Activated naive CD4-positive, alpha-beta T cell treated with anti-CD3 and anti-CD28 coated beads, Interleukin-2, amount 50 U/mL, for 72 hours (primary cell): ENCODE results near the gene AAR2. TPM values are rescaled to one million over a fixed set of nuclear protein-coding genes. Genes with fewer than 3 reads are reported as not detected.

Experiments
- ATAC-seq, 2 donors: fragments of 150-1000 bp; cut with Tn5 transposase; 2 replicates each; pipeline ENCODE4 v1.10.0; 2021; ENCODE audit warnings: mild to moderate bottlenecking in 2 of 2, moderate library complexity in 2 of 2
- DNase-seq, 2 donors: peaks; one replicate each; pipeline ENCODE4 v3.0.0; 2021 to 2022; ENCODE audit warnings: low spot score in 2 of 2
- H3K27ac Mint-ChIP-seq, 2 donors: one replicate each; pipeline ENCODE4 v1.8.0; 2022; ENCODE audit warnings: mild to moderate bottlenecking in 2 of 2, mixed read lengths in 2 of 2
- H3K36me3 Mint-ChIP-seq, 2 donors: one replicate each; pipeline ENCODE4 v1.8.0; 2022; ENCODE audit warnings: mixed read lengths in 2 of 2
- H3K9me3 Mint-ChIP-seq, 2 donors: one replicate each; pipeline ENCODE4 v1.8.0; 2022; ENCODE audit warnings: mixed read lengths in 2 of 2
- total RNA-seq, 2 donors: library from RNA; stranded (reverse); gene quantifications; one replicate each; pipeline ENCODE4 v1.2.3, GENCODE V29; 2022

The AAR2 gene
- total RNA-seq, 2 donors from 2014 or later, result 11.6 to 21.8 TPM

DNA sequence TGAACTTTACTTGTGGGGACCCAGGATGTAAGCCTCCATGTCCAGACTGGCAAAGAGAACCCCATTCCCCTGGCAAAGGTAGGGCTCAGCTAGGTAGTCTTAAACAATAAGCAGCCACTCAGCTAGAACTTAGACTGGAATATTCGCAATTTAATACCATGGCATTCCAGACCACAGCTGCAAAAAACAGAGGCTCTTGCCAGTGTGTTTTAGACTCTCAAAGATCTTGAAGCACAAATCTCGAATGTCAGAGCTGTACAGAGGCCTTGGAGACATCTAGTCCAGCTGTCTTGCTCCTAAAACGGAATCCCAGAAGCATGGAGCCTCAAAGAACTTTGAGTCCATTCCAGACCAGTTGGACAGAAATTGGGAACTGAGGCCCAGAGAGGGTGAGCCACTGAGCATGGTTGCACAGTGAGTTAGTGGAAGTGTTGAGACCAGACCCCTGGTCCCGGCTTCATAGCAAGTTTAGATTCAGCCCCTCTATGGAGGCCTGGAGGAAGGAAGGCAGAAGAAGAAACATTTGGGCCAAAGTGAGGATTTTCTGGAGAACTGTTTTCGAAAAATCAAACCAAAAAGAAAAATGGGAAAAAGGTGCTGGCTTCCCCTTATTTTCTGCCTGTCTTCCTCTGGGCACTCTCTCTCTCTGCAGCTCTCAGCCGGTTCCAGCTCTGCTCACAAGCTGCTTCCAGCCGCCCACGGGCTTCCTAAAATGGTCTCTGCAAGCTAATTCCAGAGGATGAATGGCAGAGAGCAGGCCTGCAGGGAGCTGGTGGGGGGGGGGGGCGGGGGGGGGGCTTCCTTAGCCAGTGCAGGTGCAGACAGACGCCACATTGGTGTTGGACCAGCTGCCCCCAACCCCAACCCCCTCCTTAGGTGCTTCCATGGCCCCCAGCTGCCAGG is 32.4 kb downstream of the AAR2 start:
- ATAC-seq (no peak), DNase-seq (no peak)
- Mint-ChIP-seq H3K27ac (no peak overlapping the region), H3K9me3 (no peaks in the 10 kb centered on the region), H3K36me3 (no peaks in the 10 kb centered on the region)

DNA sequence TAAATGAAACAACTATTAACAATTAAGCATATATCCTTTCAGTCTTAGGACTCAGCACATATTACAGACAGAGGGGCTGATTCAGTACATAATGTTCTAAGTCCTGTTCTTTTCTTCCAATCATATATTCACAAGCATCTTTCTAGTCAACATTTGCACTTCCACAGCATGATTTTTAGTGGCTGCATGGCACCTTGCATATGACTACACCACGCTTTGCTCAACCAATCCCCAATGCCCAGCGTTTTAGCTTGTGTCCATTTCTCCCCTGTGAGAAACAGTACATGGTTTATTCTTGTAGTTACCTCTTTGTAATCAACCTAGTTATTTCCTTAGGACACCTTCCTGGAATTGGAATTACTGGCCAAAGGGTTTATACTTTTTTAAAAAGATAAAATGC is 33.2 kb downstream of the AAR2 start:
- ATAC-seq (no peak), DNase-seq (no peak)
- Mint-ChIP-seq H3K27ac (no peak overlapping the region), H3K36me3 (no peaks in the 10 kb centered on the region), H3K9me3 (no peaks in the 10 kb centered on the region)

DNA sequence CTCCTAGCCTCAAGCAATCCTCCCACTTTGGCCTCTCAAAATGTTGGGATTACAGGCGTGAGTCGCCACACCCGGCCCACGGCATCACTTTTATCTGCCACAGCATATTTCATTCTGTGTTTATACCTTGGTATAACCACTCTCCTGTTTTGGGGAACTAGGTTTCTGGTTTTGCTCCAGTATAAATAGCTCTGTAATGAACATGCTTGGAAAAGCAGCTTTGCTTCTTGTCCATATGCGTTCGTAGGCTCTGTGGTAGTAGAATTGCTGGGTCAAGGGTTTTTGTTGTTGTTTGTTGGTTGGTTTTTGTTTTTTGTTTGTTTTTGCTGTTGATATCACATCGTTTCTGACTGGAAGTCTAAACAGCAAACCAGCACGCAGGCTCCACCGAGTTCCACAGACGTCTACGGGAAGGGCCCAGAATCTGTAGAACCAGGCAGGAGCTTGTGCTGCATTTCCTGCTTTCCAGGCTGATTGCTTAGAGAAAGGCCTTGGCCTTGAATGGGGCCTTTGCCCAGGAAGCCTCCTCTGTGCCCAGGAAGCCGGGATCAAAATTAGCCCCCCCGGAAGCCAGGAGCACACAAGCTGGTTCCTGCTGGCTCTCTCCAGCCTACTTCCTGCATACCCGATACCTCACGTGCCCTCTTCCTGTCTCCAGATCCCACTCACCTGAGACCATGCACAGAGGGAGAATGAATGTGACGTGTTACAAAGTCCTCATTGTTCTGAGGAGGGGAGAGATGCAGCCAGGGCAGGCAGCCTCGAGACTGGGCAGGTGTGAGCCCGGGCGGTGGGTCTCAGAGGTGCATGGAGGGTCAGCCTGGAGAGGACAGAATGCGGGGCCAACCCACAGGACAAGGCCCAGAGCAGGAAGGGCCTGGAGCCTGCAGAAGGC is 34.7 kb downstream of the AAR2 start:
- DNase-seq, result no peak
- no peak for ATAC-seq
- Mint-ChIP-seq H3K27ac (no peak overlapping the region), H3K9me3 (no peaks in the 10 kb centered on the region), H3K36me3 (no peaks in the 10 kb centered on the region)

DNA sequence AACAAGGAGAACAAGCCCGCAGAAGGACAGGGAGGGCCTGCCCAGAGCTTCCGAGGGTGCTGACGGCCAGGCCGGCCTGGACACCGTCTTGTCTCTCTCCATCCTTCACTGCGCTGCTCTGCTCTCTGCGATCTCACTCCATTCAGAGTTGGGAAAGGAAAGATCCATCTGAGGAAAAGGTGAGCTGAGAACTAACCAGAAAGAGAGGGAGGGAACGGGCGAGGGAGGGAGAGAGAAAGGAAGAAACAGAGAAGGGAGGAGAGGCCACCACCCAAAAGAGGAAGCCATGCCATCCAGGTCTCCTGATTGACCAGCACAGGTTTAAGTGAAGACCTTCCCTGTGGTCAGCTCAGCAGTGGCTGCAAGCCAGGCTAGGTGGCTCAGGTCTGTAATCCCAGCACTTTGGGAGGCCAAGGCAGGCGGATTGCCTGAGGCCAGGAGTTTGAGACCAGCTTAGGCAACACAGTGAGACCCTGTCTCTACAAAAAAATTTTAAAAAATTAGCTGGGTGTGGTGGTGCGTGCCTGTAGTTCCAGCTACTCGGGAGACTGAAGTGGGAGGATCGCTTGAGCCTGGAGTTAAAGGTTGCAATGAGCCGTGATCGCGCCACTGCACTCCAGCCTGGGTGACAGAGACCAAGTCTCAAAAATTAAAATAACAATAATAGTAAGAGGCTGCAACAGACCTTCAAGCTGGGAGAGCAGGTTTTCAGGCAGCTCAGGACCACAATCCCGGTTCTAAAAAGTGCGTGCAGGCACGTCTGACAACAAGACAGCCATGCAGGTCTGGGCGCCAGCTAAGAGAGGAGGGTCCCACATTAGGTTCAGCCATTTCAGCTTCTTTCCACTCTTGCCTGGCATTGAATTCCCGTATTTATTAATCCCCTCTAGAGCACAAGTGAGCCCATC is 35.6 kb downstream of the AAR2 start:
- ATAC-seq (no peak), DNase-seq (no peak)
- Mint-ChIP-seq H3K36me3 (no peaks in the 10 kb centered on the region), H3K9me3 (no peaks in the 10 kb centered on the region), H3K27ac (no peak overlapping the region)

DNA sequence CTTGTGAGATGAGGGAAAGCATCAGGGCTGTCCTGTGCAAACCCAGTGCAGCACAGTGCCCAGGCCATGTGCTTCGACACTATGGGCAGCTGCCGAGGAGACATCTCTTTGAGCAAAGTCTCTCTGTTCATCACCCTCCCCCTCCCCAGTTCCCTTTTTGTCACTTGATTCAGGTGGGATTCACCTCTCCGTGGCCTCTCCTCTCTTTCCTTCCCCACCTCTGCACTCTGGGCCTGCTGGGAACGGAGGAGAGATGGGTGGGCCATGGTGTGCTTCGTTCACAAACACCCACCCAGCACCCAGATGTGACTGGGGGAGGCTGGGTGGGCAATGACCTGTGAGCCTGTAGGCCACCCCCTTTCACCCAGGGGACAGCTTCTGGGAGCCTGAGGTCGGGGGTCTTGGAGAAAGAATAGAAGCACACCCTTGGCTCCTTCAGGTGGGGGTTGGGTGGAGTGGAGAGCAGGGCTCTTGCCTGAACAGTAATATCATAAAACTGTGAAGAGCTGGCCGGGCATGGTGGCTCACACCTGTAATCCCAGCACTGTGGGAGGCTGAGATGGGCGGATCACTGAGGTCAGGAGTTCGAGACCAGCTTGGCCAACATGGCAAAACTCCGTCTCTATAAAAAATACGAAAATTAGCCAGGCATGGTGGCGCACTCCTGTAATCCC is 36.4 kb downstream of the AAR2 start:
- DNase-seq (no peak), ATAC-seq (no peak)
- H3K27ac Mint-ChIP-seq, result no peak overlapping the region
- no peaks in the 10 kb centered on the region for H3K36me3 Mint-ChIP-seq
- H3K9me3 Mint-ChIP-seq, result no peaks in the 10 kb centered on the region

DNA sequence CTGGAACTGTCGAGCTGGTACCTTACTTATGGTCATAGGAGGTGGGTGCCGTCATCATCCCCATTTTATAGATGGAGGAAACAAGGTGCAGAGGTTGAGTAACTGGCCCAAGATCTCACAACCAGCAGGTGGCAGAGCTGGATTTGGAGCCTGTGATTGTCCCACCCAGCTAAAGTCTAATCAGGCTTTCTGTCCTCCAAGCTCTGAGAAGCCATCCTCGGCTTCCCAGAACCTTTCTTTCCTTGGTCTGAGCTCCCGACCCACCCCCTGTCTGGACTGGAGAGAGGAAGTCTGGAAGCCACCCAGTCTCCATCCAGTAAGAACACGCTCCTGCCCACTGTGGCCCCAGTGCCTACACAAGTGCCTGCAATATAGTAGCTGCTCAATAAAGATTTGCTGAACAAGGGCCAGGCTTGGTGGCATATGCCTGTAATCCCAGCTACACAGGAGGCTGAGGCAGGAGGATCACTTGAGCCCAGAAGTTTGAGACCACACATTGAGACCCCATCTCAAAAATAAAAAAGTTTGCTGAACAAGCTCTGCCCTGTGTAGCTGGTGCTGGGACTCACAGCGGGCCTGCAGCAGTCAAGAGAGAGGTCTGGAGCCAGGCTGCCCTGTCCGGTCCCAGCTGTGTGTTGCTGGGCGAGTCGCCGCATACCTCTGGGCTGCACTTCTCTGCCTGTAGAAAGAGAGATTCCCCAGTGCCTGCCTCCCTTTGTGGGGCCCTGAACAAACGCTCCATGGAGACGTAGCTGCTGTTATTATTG is 37.3 kb downstream of the AAR2 start:
- Mint-ChIP-seq H3K9me3 (no peaks in the 10 kb centered on the region), H3K27ac (no peak overlapping the region)

DNA sequence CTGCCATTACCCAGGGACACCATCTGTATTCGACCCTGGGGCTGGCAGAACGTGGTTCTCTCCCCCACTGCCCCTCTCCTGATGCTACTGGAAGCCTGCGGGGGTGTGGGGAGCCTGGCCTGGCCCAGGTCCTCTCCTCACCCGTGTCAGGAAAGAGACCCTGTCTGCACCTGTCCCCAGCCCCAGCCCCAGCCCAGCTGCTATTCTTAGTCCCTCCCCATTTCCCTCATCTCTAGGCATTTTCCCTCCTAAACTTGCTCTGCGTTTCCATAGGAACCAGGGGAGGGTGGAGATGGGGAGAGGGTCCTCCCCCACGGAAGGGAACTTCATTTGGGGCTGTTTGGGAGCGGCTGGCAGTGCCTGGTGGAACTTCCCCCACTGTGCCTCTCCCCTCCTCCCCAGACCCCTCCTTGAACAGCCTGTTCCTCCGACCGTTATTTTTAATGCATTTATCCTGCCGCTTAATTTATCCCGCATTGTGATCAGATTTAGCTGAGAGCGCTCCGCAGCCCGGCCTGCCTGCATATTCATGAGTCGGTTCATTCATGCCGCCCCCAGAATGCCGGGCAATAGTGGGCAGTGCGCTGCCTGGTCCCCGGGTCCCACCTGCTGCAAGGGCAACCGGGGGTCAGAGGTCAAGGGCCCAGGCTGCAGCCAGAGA is 38.0 kb downstream of the AAR2 start:
- Mint-ChIP-seq H3K9me3 (no peaks in the 10 kb centered on the region), H3K36me3 (no peaks in the 10 kb centered on the region), H3K27ac (no peak overlapping the region)
- DNase-seq, result no peak
- no peak for ATAC-seq

More for the DNA sequence above, 37.3 kb downstream of the AAR2 start:
- no peak for ATAC-seq
- no peak for DNase-seq
- H3K36me3 Mint-ChIP-seq, result no peaks in the 10 kb centered on the region

DNA sequence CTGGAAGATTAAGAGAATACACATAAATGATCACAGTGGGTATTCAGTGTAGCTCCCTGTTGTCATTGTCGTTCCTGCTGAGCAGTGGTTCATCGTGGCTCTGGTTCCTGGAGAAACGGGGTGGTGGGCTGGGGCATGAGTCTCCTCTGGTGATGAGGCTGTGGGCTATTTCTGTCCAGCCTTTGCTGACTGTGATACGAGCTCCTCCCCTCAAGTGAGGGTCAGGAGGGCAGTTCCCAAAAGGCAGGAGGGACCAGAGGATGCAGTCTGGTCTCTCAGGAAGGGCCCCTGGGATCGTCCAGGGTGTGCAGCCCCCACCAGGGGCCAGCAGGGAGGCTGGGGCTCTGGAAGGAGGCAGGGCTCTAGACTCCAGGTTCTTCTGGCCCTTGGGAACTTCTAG is 38.7 kb downstream of the AAR2 start:
- peak overlapping the region in 1 of 2 donors; percentile 8 for H3K27ac Mint-ChIP-seq
- H3K9me3 Mint-ChIP-seq, result no peaks in the 10 kb centered on the region
- DNase-seq (no peak), ATAC-seq (no peak)
- no peaks in the 10 kb centered on the region for H3K36me3 Mint-ChIP-seq

DNA sequence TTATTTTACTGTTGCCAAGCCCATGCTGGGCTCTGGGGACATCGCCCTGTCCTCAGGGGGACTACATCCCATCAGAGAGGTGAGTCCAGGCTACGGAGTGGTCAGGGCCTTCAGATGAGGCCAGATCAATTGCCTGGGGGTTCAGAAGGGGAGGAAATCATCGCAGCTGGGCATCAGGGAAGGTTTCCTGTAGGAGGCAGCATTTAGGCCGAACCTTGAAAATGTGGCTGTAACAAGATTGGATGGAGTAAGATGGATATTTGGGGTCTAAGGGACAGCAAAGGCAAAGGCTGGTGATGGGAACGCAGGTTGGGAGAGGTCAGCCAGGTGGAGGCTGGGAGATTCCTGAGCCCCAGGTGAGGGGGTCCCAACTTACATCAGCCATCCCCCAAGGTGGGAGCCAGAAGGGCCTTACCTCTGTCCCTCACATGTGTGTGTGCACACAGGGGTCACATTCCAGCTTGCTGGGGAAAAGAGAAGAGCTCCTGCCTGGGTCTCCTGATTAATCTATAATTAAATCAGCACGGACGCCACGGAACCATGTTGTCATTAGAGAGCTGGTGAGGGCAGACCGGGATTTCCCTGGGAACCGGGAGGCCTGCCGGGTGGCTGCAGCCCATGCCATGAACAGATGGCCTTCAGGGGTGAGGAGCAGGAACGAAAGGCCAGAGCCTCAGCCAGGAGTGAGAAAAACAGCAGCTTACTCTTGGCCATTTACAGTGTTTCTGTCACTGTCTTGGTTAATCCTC is 39.3 kb downstream of the AAR2 start:
- no peak for DNase-seq
- ATAC-seq, result no peak
- peak overlapping the region in 1 of 2 donors; percentile 8 for H3K27ac Mint-ChIP-seq
- H3K36me3 Mint-ChIP-seq, result no peaks in the 10 kb centered on the region
- no peaks in the 10 kb centered on the region for H3K9me3 Mint-ChIP-seq

DNA sequence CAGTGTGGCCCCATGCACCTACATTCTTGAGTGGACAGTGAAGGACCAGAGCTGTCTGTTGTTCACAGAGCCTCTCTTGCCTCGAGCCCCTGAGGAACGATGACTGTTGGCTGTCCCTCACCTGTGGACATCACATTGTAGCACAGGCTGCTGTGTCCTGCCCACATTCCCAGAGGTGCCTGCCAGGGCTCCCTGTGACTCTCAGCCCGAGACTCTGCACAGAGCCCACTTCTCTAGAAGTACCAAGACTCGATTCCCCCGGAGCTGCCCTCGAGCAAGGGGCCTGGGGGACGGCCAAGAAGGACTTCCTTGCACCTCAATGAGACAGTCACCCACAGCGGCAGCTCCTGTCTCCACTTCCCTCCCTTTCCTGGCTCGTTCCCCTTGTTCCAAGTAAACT is 41.3 kb downstream of the AAR2 start:
- Mint-ChIP-seq H3K9me3 (no peaks in the 10 kb centered on the region), H3K36me3 (no peaks in the 10 kb centered on the region), H3K27ac (peak overlapping the region in 1 of 2 donors; percentile 47)
- DNase-seq, result no peak
- no peak for ATAC-seq

DNA sequence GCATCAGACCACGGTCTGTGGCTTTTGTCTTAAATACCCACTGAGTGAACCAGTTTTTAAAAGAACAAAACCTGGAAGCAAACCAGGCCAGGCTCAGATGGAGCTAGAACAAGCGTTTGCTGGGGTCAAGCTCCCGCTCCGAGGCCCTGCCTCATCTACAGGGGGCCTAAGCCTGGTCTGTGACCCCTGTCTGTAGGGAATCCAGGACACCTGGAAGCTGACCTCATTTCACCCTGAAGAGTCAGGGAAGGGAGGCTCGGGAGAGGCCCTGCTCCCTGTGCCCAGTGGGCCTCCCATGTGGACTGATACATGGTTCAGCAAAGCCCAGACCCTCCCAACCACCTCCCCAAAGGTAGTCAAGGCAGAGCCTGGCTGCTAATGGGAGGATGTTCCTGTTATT is 43.1 kb downstream of the AAR2 start:
- DNase-seq (no peak), ATAC-seq (no peak)
- H3K27ac Mint-ChIP-seq, result no peak overlapping the region
- H3K36me3 Mint-ChIP-seq, result no peaks in the 10 kb centered on the region
- H3K9me3 Mint-ChIP-seq, result no peaks in the 10 kb centered on the region

DNA sequence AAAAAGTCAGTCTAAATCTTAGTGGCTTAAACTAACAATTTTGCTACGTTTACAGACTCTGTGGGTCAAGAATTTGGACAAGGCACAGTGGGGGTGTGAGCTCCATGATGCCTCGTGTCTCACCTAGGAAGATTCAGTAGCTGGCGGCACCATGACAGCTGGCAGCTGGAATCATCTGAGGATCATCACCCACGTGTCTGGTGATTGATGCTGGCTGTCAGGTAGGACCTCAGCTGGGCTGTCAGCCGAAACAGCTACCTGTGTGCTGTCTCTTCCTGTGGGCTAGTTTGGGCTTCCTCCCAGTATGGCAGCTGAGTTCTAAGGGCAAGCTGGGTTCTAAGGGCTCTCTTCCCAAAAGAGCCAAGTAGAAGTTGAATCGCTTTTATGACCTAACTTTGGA is 43.5 kb downstream of the AAR2 start:
- Mint-ChIP-seq H3K27ac (no peak overlapping the region), H3K36me3 (no peaks in the 10 kb centered on the region), H3K9me3 (no peaks in the 10 kb centered on the region)
- ATAC-seq, result no peak
- no peak for DNase-seq

DNA sequence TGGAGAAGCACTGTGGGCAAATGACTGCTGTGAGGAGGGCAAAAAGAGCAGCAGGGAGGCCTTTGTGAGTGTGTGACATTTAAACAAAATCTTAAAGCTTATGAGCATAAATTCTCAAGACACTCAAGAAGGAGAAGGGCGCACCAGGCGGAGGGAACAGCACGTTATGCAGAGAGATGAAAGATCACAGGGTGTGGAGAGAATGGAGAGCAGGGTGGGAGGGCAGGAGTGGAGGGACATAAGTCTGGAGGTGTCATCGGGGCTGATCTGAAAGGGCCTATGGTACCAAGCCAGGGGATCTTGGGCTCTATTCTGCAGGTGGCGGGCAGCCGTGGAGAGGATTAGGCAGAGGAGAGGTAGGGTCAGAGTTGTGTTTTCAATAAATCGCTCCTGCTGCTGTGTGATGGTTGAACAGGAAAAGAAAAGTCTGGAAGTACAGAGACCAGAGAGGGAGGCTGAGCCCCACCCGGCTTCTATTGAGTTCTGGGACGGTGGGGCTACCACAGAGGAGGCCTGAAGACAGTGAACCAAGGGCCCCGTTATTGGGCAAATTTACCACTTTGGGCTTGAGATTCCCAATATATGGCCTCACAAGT is 45.6 kb downstream of the AAR2 start:
- ATAC-seq, result no peak
- Mint-ChIP-seq H3K27ac (no peak overlapping the region), H3K9me3 (no peaks in the 10 kb centered on the region), H3K36me3 (no peaks in the 10 kb centered on the region)
- DNase-seq, result no peak

DNA sequence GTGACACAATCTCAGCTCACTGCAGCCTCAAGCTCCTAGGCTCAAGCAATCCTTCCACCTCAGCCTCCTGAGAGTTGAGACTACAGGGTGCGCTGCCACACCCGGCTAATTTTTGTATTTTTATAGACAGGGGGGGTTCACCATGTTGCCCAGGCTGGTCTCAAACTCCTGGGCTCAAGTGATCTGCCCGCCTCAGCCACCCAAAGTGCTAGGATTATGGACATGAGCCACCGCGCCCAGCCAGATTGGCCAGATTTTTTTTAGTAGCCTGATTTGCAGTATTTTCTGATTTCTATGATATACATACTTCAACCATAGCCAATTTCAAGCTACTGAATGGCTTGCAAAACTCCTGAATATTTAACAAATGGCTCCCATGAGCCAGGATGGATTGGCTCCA is 48.5 kb downstream of the AAR2 start:
- no peak overlapping the region for H3K27ac Mint-ChIP-seq
- DNase-seq (no peak), ATAC-seq (no peak)
- no peaks in the 10 kb centered on the region for H3K9me3 Mint-ChIP-seq
- H3K36me3 Mint-ChIP-seq, result no peaks in the 10 kb centered on the region
